ENCODE results near the gene SERINC2.

The SERINC2 gene

GRCh38 chr1:31371121-31371959 is 41.7 kb upstream of the SERINC2 start:
- no peak for DNase-seq (ENCODE audit: low read depth)
- H3K4me3 ChIP-seq (ENCODE audit: low read length), result no peak overlapping the region
- no peak for TF ChIP-seq CTCF (conservative IDR thresholded peaks at IDR 0.05; ENCODE audit: low read length)

DNA sequence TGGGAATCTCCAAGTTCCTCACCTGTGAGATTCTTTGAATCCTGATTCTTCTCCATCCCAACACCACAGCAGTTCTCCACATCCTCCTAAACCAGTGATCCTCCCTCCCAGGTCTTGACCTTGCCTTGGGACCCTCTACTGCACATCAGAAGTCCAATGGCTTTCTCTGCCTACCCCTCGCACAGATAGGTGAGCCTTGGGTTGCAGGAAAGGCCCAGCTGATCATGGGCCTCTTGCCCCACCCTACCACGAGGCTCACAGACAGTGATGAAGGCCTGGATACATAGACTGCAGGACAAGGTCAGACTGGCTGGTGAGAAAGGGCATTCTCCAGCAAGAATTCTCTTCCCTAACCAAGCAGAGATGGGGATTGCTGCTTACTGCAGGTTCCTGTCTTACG is 41.0 kb upstream of the SERINC2 start:
- no peak for TF ChIP-seq CTCF (conservative IDR thresholded peaks at IDR 0.05; ENCODE audit: low read length)
- DNase-seq (ENCODE audit: low read depth), result no peak
- H3K4me3 ChIP-seq (ENCODE audit: low read length), result no peak overlapping the region

GRCh38 chr1:31372751-31373055 is 40.3 kb upstream of the SERINC2 start:
- TF ChIP-seq CTCF (conservative IDR thresholded peaks at IDR 0.05; ENCODE audit: low read length), result no peak
- no peak for DNase-seq (ENCODE audit: low read depth)
- peak overlapping the region; percentile 56 for H3K4me3 ChIP-seq (ENCODE audit: low read length)

- peak; percentile 50 for DNase-seq (ENCODE audit: low read depth)
- peak within 1 kb of the TSS; percentile 56 for H3K4me3 ChIP-seq (ENCODE audit: low read length)
Measured at GRCh38 chr1:31373056-31373896, 39.7 kb upstream of the SERINC2 start, which contains the start of gene FABP3. FABP3 (minus strand) TSS chr1:31373076; CDS start chr1:31373014, 62 bp downstream.

DNA sequence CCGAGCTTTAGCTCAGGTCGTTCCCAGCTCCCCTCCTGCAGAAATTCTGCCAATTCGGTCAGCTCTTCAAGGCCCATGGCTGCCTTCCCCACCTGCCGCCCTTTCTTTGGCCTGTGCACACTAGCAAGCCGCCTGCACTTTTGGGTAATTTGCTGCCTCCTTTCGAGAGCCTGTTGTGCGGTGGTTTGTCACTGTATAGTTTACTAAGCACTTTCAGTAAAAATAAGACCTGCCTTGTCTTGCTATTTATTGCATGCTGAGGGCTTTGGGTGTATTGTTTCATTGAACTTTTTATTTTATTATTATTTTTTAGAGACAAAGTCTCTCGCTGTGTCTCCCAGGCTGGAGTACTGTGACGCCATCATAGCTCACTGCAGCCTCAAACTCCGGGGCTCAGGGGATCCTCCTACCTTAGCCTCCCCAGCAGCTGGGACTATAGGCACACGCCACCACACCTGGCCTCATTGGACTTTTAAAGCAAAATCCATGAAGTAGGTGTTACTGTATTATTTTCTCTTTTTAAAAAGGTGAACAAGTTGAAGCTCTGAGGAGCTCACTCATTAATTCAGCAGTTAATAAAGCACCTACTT is 39.0 kb upstream of the SERINC2 start:
- peak overlapping the region; percentile 30; the same call in 1 of the 2 replicates for H3K4me3 ChIP-seq (ENCODE audit: low read length)
- TF ChIP-seq CTCF (conservative IDR thresholded peaks at IDR 0.05; ENCODE audit: low read length), result no peak
- DNase-seq (ENCODE audit: low read depth), result no peak

More at GRCh38 chr1:31373056-31373896, 39.7 kb upstream of the SERINC2 start, which contains the start of gene FABP3:
- TF ChIP-seq CTCF (conservative IDR thresholded peaks at IDR 0.05; ENCODE audit: low read length), result no peak; the same call in 1 of the 2 replicates

- H3K4me3 ChIP-seq (ENCODE audit: low read length), result no peak overlapping the region
Measured at GRCh38 chr1:31374511-31375196, 38.4 kb upstream of the SERINC2 start.

More at GRCh38 chr1:31374511-31375196, 38.4 kb upstream of the SERINC2 start:
- TF ChIP-seq CTCF (conservative IDR thresholded peaks at IDR 0.05; ENCODE audit: low read length), result no peak
- DNase-seq (ENCODE audit: low read depth), result peak; percentile 67

Data from AG10803 (cell line).